ENCODE measurements around the gene CKAP2L.
"Not testable (repeated sequence)": the region's sequence is repeated elsewhere in the genome, so short reads cannot be mapped to it uniquely, and the experiment has no call there.

CKAP2L gene

DNA sequence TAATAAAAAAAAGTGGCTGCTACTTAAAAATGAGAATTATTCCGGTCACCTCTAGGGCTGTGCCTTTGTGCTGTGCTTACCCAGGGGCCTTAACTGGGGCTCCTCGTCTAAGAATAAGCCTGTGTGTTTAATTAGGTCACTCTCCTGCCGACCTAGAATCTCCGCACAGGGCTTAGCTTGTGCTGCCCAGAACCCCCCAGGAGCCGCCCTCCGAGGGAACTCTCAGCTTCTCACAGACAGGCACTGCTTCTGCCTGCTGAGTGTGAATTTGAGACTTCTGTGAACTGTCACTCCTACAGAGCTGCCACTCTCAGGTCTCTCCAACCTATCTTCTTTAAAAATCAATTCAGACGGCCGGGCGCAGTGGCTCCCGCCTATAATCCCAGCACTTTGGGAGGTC lies 55.4 kb downstream of the CKAP2L start:
- no peak for ATAC-seq (ENCODE audit: low read depth)
- TF ChIP-seq, protein P1, sequence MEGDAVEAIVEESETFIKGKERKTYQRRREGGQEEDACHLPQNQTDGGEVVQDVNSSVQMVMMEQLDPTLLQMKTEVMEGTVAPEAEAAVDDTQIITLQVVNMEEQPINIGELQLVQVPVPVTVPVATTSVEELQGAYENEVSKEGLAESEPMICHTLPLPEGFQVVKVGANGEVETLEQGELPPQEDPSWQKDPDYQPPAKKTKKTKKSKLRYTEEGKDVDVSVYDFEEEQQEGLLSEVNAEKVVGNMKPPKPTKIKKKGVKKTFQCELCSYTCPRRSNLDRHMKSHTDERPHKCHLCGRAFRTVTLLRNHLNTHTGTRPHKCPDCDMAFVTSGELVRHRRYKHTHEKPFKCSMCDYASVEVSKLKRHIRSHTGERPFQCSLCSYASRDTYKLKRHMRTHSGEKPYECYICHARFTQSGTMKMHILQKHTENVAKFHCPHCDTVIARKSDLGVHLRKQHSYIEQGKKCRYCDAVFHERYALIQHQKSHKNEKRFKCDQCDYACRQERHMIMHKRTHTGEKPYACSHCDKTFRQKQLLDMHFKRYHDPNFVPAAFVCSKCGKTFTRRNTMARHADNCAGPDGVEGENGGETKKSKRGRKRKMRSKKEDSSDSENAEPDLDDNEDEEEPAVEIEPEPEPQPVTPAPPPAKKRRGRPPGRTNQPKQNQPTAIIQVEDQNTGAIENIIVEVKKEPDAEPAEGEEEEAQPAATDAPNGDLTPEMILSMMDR (IDR thresholded peaks at IDR 0.05; ENCODE audit: poor library complexity, severe bottlenecking) = no peak
- Histone ChIP-seq H3K4me3 (ENCODE audit: severe bottlenecking) (no peak overlapping the region), H3K36me3 (ENCODE audit: low read depth) (no peaks in the 10 kb centered on the region), H3K27me3 (ENCODE audit: insufficient read depth, poor library complexity, severe bottlenecking) (no peaks in the 10 kb centered on the region), H3K4me1 (ENCODE audit: insufficient read depth, poor library complexity, severe bottlenecking) (peaks cover 10% of the 10 kb centered on the region), H3K9me3 (ENCODE audit: severe bottlenecking) (no peaks in the 10 kb centered on the region), H3K27ac (ENCODE audit: poor library complexity, severe bottlenecking) (no peak overlapping the region)
- DNase-seq (ENCODE audit: low spot score) = no peak

DNA sequence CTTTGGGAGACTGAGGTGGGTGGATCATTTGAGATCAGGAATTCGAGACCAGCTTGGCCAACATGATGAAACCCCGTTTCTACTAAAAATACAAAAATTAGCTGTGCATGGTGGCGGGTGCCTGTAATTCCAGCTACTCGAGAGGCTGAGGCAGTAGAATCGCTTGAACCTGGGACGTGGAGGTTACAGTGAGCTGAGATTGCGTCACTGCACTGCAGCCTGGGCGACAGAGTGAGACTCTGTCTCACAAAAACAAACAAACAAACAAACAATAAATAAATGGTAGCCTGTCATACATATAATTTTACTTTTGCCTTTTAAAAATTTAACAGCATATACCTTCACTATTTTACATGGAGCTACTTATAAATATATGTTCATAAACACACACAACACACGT lies 57.5 kb downstream of the CKAP2L start:
- not testable (repeated sequence) for H3K36me3 ChIP-seq (ENCODE audit: low read depth); H3K27ac ChIP-seq (ENCODE audit: poor library complexity, severe bottlenecking); H3K9me3 ChIP-seq (ENCODE audit: severe bottlenecking); H3K27me3 ChIP-seq (ENCODE audit: insufficient read depth, poor library complexity, severe bottlenecking); H3K4me3 ChIP-seq (ENCODE audit: severe bottlenecking); ATAC-seq (ENCODE audit: low read depth); DNase-seq (ENCODE audit: low spot score)
- peaks cover 10% of the 10 kb centered on the region for H3K4me1 ChIP-seq (ENCODE audit: insufficient read depth, poor library complexity, severe bottlenecking)

DNA sequence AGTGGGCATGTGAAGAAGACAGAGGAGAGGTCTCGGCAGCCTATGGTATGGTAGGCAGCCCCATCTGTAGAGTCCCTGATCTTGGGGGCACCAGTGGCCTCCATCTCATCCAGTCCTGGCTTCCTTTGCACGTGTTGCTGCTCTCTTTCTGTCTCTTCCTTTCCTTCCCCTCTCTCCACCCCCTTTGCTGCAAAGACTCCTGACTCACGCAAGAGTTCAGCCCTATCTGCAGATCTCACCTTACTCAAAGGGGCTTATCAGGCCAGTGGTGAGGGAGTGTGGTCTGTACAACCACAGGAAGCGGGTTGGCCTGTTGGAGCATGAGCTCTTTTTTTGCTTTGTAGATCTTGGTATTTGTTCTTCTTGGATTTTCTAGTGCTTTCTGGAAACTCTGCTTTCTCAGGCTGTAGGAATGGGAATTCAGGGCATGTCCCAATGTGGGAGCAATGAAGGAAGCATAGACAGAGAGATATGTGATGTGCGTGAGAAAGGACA lies 58.2 kb downstream of the CKAP2L start:
- no peaks in the 10 kb centered on the region for H3K27me3 ChIP-seq (ENCODE audit: insufficient read depth, poor library complexity, severe bottlenecking)
- peaks cover 10% of the 10 kb centered on the region for H3K4me1 ChIP-seq (ENCODE audit: insufficient read depth, poor library complexity, severe bottlenecking)
- no peaks in the 10 kb centered on the region for H3K9me3 ChIP-seq (ENCODE audit: severe bottlenecking)
- DNase-seq (ENCODE audit: low spot score) = no peak
- ATAC-seq (ENCODE audit: low read depth) = peak; percentile 80
- no peak overlapping the region for H3K27ac ChIP-seq (ENCODE audit: poor library complexity, severe bottlenecking)
- TF ChIP-seq, protein P1 (IDR thresholded peaks at IDR 0.05; ENCODE audit: poor library complexity, severe bottlenecking) = no peak
- no peak overlapping the region for H3K4me3 ChIP-seq (ENCODE audit: severe bottlenecking)
- H3K36me3 ChIP-seq (ENCODE audit: low read depth) = no peaks in the 10 kb centered on the region

DNA sequence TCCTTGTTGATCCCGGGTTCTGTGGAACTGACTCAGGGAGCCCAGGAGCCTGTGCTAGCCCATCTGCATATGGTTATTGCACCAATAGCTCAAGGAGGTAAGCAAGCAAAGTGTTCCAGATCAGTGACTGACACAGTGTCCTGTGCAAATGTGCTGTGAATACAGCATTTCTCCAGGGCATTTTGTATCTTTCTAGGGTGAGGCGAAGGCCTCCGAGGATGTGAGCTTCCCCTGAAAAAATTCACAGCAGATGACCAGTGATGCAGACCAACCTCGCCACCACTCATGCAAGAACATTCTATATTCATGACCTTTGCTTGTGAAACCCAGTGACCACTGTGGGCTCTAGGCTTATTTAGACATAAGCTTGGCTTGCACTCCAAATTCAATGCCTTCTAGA lies 58.8 kb downstream of the CKAP2L start:
- no peaks in the 10 kb centered on the region for H3K9me3 ChIP-seq (ENCODE audit: severe bottlenecking)
- TF ChIP-seq, protein P1 (IDR thresholded peaks at IDR 0.05; ENCODE audit: poor library complexity, severe bottlenecking) = no peak
- no peak overlapping the region for H3K4me3 ChIP-seq (ENCODE audit: severe bottlenecking)
- H3K4me1 ChIP-seq (ENCODE audit: insufficient read depth, poor library complexity, severe bottlenecking) = peaks cover 10% of the 10 kb centered on the region
- DNase-seq (ENCODE audit: low spot score) = no peak
- H3K36me3 ChIP-seq (ENCODE audit: low read depth) = no peaks in the 10 kb centered on the region
- no peaks in the 10 kb centered on the region for H3K27me3 ChIP-seq (ENCODE audit: insufficient read depth, poor library complexity, severe bottlenecking)
- ATAC-seq (ENCODE audit: low read depth) = no peak
- H3K27ac ChIP-seq (ENCODE audit: poor library complexity, severe bottlenecking) = no peak overlapping the region

DNA sequence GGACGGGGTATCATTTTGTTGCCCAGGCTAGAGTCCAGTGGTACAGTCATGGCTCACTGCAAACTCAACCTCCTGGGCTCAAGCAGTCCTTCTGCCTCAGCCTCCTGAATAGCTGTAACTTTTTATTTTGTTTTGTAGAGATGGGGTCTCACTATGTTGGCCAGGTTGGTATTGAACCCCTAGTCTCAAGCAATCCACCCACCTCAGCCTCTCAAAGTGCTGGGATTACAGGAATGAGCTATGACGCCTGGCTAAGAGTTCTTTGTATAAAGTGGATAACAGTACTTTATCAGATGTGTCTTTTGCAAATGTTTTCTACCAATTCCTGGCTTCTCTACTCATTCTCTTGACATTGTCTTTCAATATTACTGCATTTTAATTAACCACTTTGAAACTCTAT lies 60.7 kb downstream of the CKAP2L start:
- TF ChIP-seq, protein P1 (IDR thresholded peaks at IDR 0.05; ENCODE audit: poor library complexity, severe bottlenecking) = no peak
- Histone ChIP-seq H3K36me3 (ENCODE audit: low read depth) (no peaks in the 10 kb centered on the region), H3K27me3 (ENCODE audit: insufficient read depth, poor library complexity, severe bottlenecking) (no peaks in the 10 kb centered on the region), H3K27ac (ENCODE audit: poor library complexity, severe bottlenecking) (no peak overlapping the region), H3K4me3 (ENCODE audit: severe bottlenecking) (no peak overlapping the region), H3K4me1 (ENCODE audit: insufficient read depth, poor library complexity, severe bottlenecking) (peaks cover 10% of the 10 kb centered on the region), H3K9me3 (ENCODE audit: severe bottlenecking) (no peaks in the 10 kb centered on the region)
- ATAC-seq (ENCODE audit: low read depth) (no peak), DNase-seq (ENCODE audit: low spot score) (no peak)
